GM12892 (cell line): ENCODE measurements around the gene TM9SF3.
A peak's percentile ranks its signal among the peaks of the same experiment; 100 is the strongest.

Experiments used
- DNase-seq: peaks from one replicate; pipeline ENCODE4 v3.0.0; 2011; ENCODE audit not compliant: insufficient read length
- FAIRE-seq: peaks from 2 replicates; lab custom pipeline; 2011; peaks lifted over from hg19 to GRCh38; lab: Jason Lieb, UNC
- POLR2A ChIP-seq: IDR thresholded peaks from 2 replicates; pipeline ENCODE4 v1.6.1; 2011; ENCODE audit warnings: low read depth, low read length, control low read depth
- POLR2AphosphoS5 ChIP-seq: IDR thresholded peaks from 2 replicates; pipeline ENCODE4 v1.6.1; 2011; ENCODE audit warnings: low read depth, low read length, control low read depth
- TAF1 ChIP-seq: IDR thresholded peaks from 2 replicates; pipeline ENCODE4 v1.6.1; 2011; ENCODE audit warnings: low read depth, mild to moderate bottlenecking, control low read depth, low read length, borderline replicate concordance

TM9SF3 gene

GRCh38 chr10:96473866-96474265 is 112.9 kb downstream of the TM9SF3 start:
- FAIRE-seq (no peak), DNase-seq (no peak)
- TF ChIP-seq POLR2AphosphoS5: no peak
- no peak for TF ChIP-seq POLR2A
- TF ChIP-seq TAF1: no peak

DNA sequence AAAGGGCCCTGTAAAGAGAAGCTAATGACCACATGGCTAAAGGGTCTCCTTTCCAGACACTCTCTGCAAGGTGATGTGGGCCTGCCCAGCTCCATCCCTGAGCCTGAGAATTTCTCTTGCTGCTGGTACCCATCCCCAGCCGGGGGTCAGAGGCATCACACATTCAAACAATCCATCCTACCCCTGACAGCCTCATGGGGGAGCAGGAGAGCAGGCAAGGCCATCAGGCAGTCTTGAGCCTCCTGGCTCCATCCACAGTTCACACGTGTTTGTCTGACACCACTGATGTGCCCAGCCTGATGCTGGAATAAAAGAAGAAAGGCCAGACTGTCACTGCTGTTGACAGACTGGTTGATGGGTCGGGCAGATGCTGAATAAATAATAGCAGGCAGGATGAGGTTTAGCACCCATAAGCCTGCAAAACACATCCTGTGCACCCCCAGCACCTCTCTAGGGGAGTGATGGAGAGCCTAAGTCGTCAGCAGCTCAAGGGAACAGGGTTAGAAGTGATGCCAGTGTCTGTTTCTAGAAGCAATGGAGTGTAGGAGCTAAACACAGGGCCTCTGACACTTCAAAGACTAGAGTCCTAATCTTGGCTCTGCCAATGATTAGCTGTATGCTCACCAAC is 116.6 kb downstream of the TM9SF3 start:
- DNase-seq: peak; percentile 48
- TF ChIP-seq POLR2AphosphoS5 (no peak), TAF1 (no peak), POLR2A (no peak)
- peak; percentile 94 for FAIRE-seq

- TF ChIP-seq POLR2A (no peak), TAF1 (no peak), POLR2AphosphoS5 (no peak)
- FAIRE-seq (no peak), DNase-seq (no peak)
Measured at GRCh38 chr10:96468845-96469244, 118.0 kb downstream of the TM9SF3 start.
